Measurements from ENCODE around the gene KRT78.
"Not testable (repeated sequence)": the region's sequence is repeated elsewhere in the genome, so short reads cannot be mapped to it uniquely, and the experiment has no call there.

Gene KRT78

GRCh38 chr12:52848661-52849255 lies at the start of gene KRT78:
KRT78 (minus strand) TSS chr12:52848994; CDS start chr12:52848930, 64 bp downstream.
- Histone ChIP-seq H3K36me3 (ENCODE audit: control insufficient read depth in 1 of 2, insufficient read depth in 2 of 2, low read length in 2 of 2) (no peaks in the 10 kb centered on the region), H3K27me3 (ENCODE audit: low read depth, low read length) (no peaks in the 10 kb centered on the region), H3K4me1 (ENCODE audit: control insufficient read depth in 1 of 2, insufficient read depth in 2 of 2, low read length in 2 of 2) (no peaks in the 10 kb centered on the region), H3K27ac (ENCODE audit: low read length) (no peak within 1 kb of the TSS), H3K4me3 (ENCODE audit: low read depth in 1 of 2, low read length in 2 of 2) (no peak within 1 kb of the TSS), H3K9me3 (ENCODE audit: control insufficient read depth in 1 of 2, low read length in 2 of 2) (no peaks in the 10 kb centered on the region)

- Histone ChIP-seq H3K27me3 (ENCODE audit: low read depth, low read length) (no peaks in the 10 kb centered on the region), H3K9me3 (ENCODE audit: control insufficient read depth in 1 of 2, low read length in 2 of 2) (no peaks in the 10 kb centered on the region), H3K27ac (ENCODE audit: low read length) (peak overlapping the region; percentile 56), H3K36me3 (ENCODE audit: control insufficient read depth in 1 of 2, insufficient read depth in 2 of 2, low read length in 2 of 2) (peaks cover 0 to 14% of the 10 kb centered on the region in 2 donors), H3K4me3 (ENCODE audit: low read depth in 1 of 2, low read length in 2 of 2) (no peak overlapping the region), H3K4me1 (ENCODE audit: control insufficient read depth in 1 of 2, insufficient read depth in 2 of 2, low read length in 2 of 2) (no peaks in the 10 kb centered on the region)
Measured at GRCh38 chr12:52896190-52897100, 47.7 kb upstream of the KRT78 start.

- Histone ChIP-seq H3K27ac (ENCODE audit: low read length) (peak overlapping the region; percentile 56), H3K36me3 (ENCODE audit: control insufficient read depth in 1 of 2, insufficient read depth in 2 of 2, low read length in 2 of 2) (peaks cover 0 to 8% of the 10 kb centered on the region in 2 donors), H3K27me3 (ENCODE audit: low read depth, low read length) (no peaks in the 10 kb centered on the region), H3K4me1 (ENCODE audit: control insufficient read depth in 1 of 2, insufficient read depth in 2 of 2, low read length in 2 of 2) (no peaks in the 10 kb centered on the region), H3K4me3 (ENCODE audit: low read depth in 1 of 2, low read length in 2 of 2) (no peak overlapping the region), H3K9me3 (ENCODE audit: control insufficient read depth in 1 of 2, low read length in 2 of 2) (no peaks in the 10 kb centered on the region)
Measured at GRCh38 chr12:52895726-52896189, 47.0 kb upstream of the KRT78 start.

GRCh38 chr12:52892974-52893373 lies 44.2 kb upstream of the KRT78 start:
- Histone ChIP-seq H3K9me3 (ENCODE audit: control insufficient read depth in 1 of 2, low read length in 2 of 2) (no peaks in the 10 kb centered on the region), H3K27ac (ENCODE audit: low read length) (no peak overlapping the region), H3K36me3 (ENCODE audit: control insufficient read depth in 1 of 2, insufficient read depth in 2 of 2, low read length in 2 of 2) (no peaks in the 10 kb centered on the region), H3K27me3 (ENCODE audit: low read depth, low read length) (no peaks in the 10 kb centered on the region), H3K4me1 (ENCODE audit: control insufficient read depth in 1 of 2, insufficient read depth in 2 of 2, low read length in 2 of 2) (no peaks in the 10 kb centered on the region), H3K4me3 (ENCODE audit: low read depth in 1 of 2, low read length in 2 of 2) (no peak overlapping the region)

GRCh38 chr12:52892207-52892852 lies 43.5 kb upstream of the KRT78 start:
- no peaks in the 10 kb centered on the region for H3K27me3 ChIP-seq (ENCODE audit: low read depth, low read length)
- no peak overlapping the region for H3K4me3 ChIP-seq (ENCODE audit: low read depth in 1 of 2, low read length in 2 of 2)
- H3K36me3 ChIP-seq (ENCODE audit: control insufficient read depth in 1 of 2, insufficient read depth in 2 of 2, low read length in 2 of 2): no peaks in the 10 kb centered on the region
- H3K9me3 ChIP-seq (ENCODE audit: control insufficient read depth in 1 of 2, low read length in 2 of 2): no peaks in the 10 kb centered on the region
- H3K4me1 ChIP-seq (ENCODE audit: control insufficient read depth in 1 of 2, insufficient read depth in 2 of 2, low read length in 2 of 2): no peaks in the 10 kb centered on the region
- H3K27ac ChIP-seq (ENCODE audit: low read length): no peak overlapping the region

- Histone ChIP-seq H3K36me3 (ENCODE audit: control insufficient read depth in 1 of 2, insufficient read depth in 2 of 2, low read length in 2 of 2) (no peaks in the 10 kb centered on the region), H3K9me3 (ENCODE audit: control insufficient read depth in 1 of 2, low read length in 2 of 2) (no peaks in the 10 kb centered on the region), H3K27ac (ENCODE audit: low read length) (no peak overlapping the region), H3K4me1 (ENCODE audit: control insufficient read depth in 1 of 2, insufficient read depth in 2 of 2, low read length in 2 of 2) (no peaks in the 10 kb centered on the region), H3K4me3 (ENCODE audit: low read depth in 1 of 2, low read length in 2 of 2) (no peak overlapping the region), H3K27me3 (ENCODE audit: low read depth, low read length) (no peaks in the 10 kb centered on the region)
Measured at GRCh38 chr12:52891044-52891443, 42.2 kb upstream of the KRT78 start.

GRCh38 chr12:52890417-52890816 lies 41.6 kb upstream of the KRT78 start:
- no peaks in the 10 kb centered on the region for H3K4me1 ChIP-seq (ENCODE audit: control insufficient read depth in 1 of 2, insufficient read depth in 2 of 2, low read length in 2 of 2)
- no peak overlapping the region for H3K4me3 ChIP-seq (ENCODE audit: low read depth in 1 of 2, low read length in 2 of 2)
- no peaks in the 10 kb centered on the region for H3K27me3 ChIP-seq (ENCODE audit: low read depth, low read length)

GRCh38 chr12:52884526-52885293 lies 35.9 kb upstream of the KRT78 start:
- no peaks in the 10 kb centered on the region for H3K9me3 ChIP-seq (ENCODE audit: control insufficient read depth in 1 of 2, low read length in 2 of 2)
- H3K36me3 ChIP-seq (ENCODE audit: control insufficient read depth in 1 of 2, insufficient read depth in 2 of 2, low read length in 2 of 2): no peaks in the 10 kb centered on the region
- H3K27ac ChIP-seq (ENCODE audit: low read length): no peak overlapping the region
- no peak overlapping the region for H3K4me3 ChIP-seq (ENCODE audit: low read depth in 1 of 2, low read length in 2 of 2)
- peaks cover 0 to 2% of the 10 kb centered on the region in 2 donors for H3K4me1 ChIP-seq (ENCODE audit: control insufficient read depth in 1 of 2, insufficient read depth in 2 of 2, low read length in 2 of 2)
- H3K27me3 ChIP-seq (ENCODE audit: low read depth, low read length): no peaks in the 10 kb centered on the region

More at GRCh38 chr12:52890417-52890816, 41.6 kb upstream of the KRT78 start:
- H3K36me3 ChIP-seq (ENCODE audit: control insufficient read depth in 1 of 2, insufficient read depth in 2 of 2, low read length in 2 of 2): no peaks in the 10 kb centered on the region
- H3K27ac ChIP-seq (ENCODE audit: low read length): no peak overlapping the region
- H3K9me3 ChIP-seq (ENCODE audit: control insufficient read depth in 1 of 2, low read length in 2 of 2): no peaks in the 10 kb centered on the region

GRCh38 chr12:52880499-52880898 lies 31.7 kb upstream of the KRT78 start:
- H3K36me3 ChIP-seq (ENCODE audit: control insufficient read depth in 1 of 2, insufficient read depth in 2 of 2, low read length in 2 of 2); H3K4me3 ChIP-seq (ENCODE audit: low read depth in 1 of 2, low read length in 2 of 2); H3K9me3 ChIP-seq (ENCODE audit: control insufficient read depth in 1 of 2, low read length in 2 of 2); H3K27ac ChIP-seq (ENCODE audit: low read length); H3K27me3 ChIP-seq (ENCODE audit: low read depth, low read length): not testable (repeated sequence)
- H3K4me1 ChIP-seq (ENCODE audit: control insufficient read depth in 1 of 2, insufficient read depth in 2 of 2, low read length in 2 of 2): peaks cover 0 to 15% of the 10 kb centered on the region in 2 donors

GRCh38 chr12:52879394-52880351 lies 30.9 kb upstream of the KRT78 start:
- peaks cover 4 to 15% of the 10 kb centered on the region in 2 donors for H3K4me1 ChIP-seq (ENCODE audit: control insufficient read depth in 1 of 2, insufficient read depth in 2 of 2, low read length in 2 of 2)
- H3K36me3 ChIP-seq (ENCODE audit: control insufficient read depth in 1 of 2, insufficient read depth in 2 of 2, low read length in 2 of 2): no peaks in the 10 kb centered on the region
- H3K9me3 ChIP-seq (ENCODE audit: control insufficient read depth in 1 of 2, low read length in 2 of 2): no peaks in the 10 kb centered on the region
- H3K4me3 ChIP-seq (ENCODE audit: low read depth in 1 of 2, low read length in 2 of 2): no peak overlapping the region
- H3K27ac ChIP-seq (ENCODE audit: low read length): no peak overlapping the region
- no peaks in the 10 kb centered on the region for H3K27me3 ChIP-seq (ENCODE audit: low read depth, low read length)

Measured in muscle layer of duodenum (tissue), 2 donors.